OCI-LY7 (cell line): ENCODE data around the gene MROH9. TPM values are rescaled to one million over a fixed set of nuclear protein-coding genes. Genes with fewer than 3 reads are reported as not detected.
"Not testable (repeated sequence)": the region's sequence is repeated elsewhere in the genome, so short reads cannot be mapped to it uniquely, and the experiment has no call there.

ENCODE experiments used
- BruUV-seq: library from RNA; stranded (reverse); fragments of 400-500 nt; replicated peaks from 2 replicates; lab custom pipeline; 2021; lab: Mats Ljungman, UMichigan
- CTCF ChIA-PET: fragments of 300-600 bp; sonication (Branson Sonifier 250); formaldehyde crosslinking; loops from one replicate; lab custom pipeline; 2022; ENCODE audit warnings: antibody characterized with exemption; ENCODE audit not compliant: unreplicated experiment; lab: Charles Lee
- POLR2A ChIA-PET: fragments of 300-600 bp; sonication (Branson Sonifier 250); formaldehyde crosslinking; loops from one replicate; lab custom pipeline; 2022; ENCODE audit warnings: antibody characterized with exemption; lab: Charles Lee
- DNase-seq: peaks from one replicate; pipeline ENCODE4 v3.0.0-alpha.2; 2015; ENCODE audit warnings: low spot score
- H2AFZ ChIP-seq: fragments of 200-600 bp; sonication (generic), shearing (Covaris generic); 2 replicates; pipeline ENCODE4 v1.6.1; 2014; ENCODE audit warnings: mild to moderate bottlenecking, antibody characterized with exemption, low read length, moderate library complexity
- H3K27ac ChIP-seq: fragments of 200-600 bp; sonication (generic); 2 replicates; pipeline ENCODE4 v1.5.1; 2014; ENCODE audit warnings: mixed run types, low read depth, mild to moderate bottlenecking, moderate library complexity, low read length, inconsistent platforms; ENCODE audit not compliant: poor library complexity, severe bottlenecking
- H3K36me3 ChIP-seq: fragments of 200-600 bp; sonication (generic); 2 replicates; pipeline ENCODE4 v1.6.1; 2014; ENCODE audit warnings: mild to moderate bottlenecking, antibody characterized with exemption, low read length, moderate library complexity, mixed read lengths; ENCODE audit not compliant: insufficient read depth
- H3K4me1 ChIP-seq: fragments of 200-600 bp; sonication (generic); 2 replicates; pipeline ENCODE4 v1.5.1; 2014; ENCODE audit warnings: mild to moderate bottlenecking, low read length; ENCODE audit not compliant: insufficient read depth, poor library complexity, severe bottlenecking
- H3K4me2 ChIP-seq: fragments of 200-600 bp; sonication (generic); 2 replicates; pipeline ENCODE4 v1.6.1; 2014; ENCODE audit warnings: mild to moderate bottlenecking, low read length
- H3K4me3 ChIP-seq: fragments of 200-600 bp; sonication (generic); 2 replicates; pipeline ENCODE4 v1.5.1; 2014; ENCODE audit warnings: mild to moderate bottlenecking, low read depth, low read length; ENCODE audit not compliant: poor library complexity, severe bottlenecking
- H3K79me2 ChIP-seq: fragments of 200-600 bp; sonication (generic); 2 replicates; pipeline ENCODE4 v1.6.1; 2016; ENCODE audit warnings: low read depth, mild to moderate bottlenecking, low read length, moderate library complexity, mixed read lengths; ENCODE audit not compliant: insufficient read depth
- H3K9me2 ChIP-seq: fragments of 200-600 bp; sonication (generic); 2 replicates; pipeline ENCODE4 v1.6.1; 2016; ENCODE audit warnings: mild to moderate bottlenecking, low read length, mixed read lengths; ENCODE audit not compliant: insufficient read depth
- H3K9me3 ChIP-seq: fragments of 200-600 bp; sonication (generic); 2 replicates; pipeline ENCODE4 v1.6.1; 2014; ENCODE audit warnings: mild to moderate bottlenecking, mixed run types, low read length, mixed read lengths
- H4K20me1 ChIP-seq: fragments of 200-600 bp; sonication (generic); 2 replicates; pipeline ENCODE4 v1.6.1; 2014; ENCODE audit warnings: mild to moderate bottlenecking, antibody characterized with exemption, low read length, moderate library complexity, mixed read lengths; ENCODE audit not compliant: insufficient read depth
- EZH2phosphoT487 ChIP-seq: fragments of 200-600 bp; sonication (generic); IDR thresholded peaks from 2 replicates; pipeline ENCODE4 v1.6.1; 2018; ENCODE audit warnings: low read depth, borderline replicate concordance, mild to moderate bottlenecking, mixed run types, antibody characterized with exemption, low read length, moderate library complexity, mixed read lengths
- intact Hi-C: fragments of 100-400 bp; cut with micrococcal nuclease; formaldehyde crosslinking; loops from one replicate; pipeline ENCODE4 v1.10.0; 2022; ENCODE audit not compliant: unreplicated experiment
- total RNA-seq, 2 experiments: library from RNA; depleted of rRNA in 1 of 2; stranded (reverse); fragments of >200 nt in 1 of 2; shearing (Covaris generic) in 1 of 2; gene quantifications; 2 replicates each; pipeline ENCODE4 v1.2.3, GENCODE V29; 2014 to 2022
- TF ChIP-seq, protein P1 (sequence below): fragments of 200-600 bp; sonication (generic); conservative IDR thresholded peaks from 2 replicates; pipeline ENCODE4 v1.5.1; 2014; ENCODE audit warnings: mild to moderate bottlenecking, antibody characterized with exemption, low read length, moderate library complexity, mixed read lengths

Gene MROH9
- total RNA-seq, 2 experiments from 2014 or later = not detected

DNA sequence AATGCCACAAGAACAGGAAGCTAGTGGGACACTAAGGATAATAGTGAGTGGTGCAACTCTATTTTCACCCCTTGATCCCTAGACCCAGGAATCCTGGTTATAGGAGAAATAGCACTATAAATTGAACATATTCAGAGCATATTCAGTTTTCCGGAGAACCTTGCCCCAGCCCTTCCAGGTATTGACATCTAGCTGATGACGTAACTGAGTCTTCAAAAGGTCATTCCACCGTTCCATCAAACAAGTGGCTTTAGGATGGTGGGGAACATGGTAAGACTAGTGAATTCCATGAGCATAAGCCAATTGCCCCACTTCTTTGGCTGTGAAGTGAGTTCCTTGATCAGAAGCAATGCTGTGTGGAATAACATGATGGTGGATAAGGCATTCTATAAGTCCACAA, 2.9 kb downstream of the MROH9 start:
- H3K4me3 ChIP-seq = no peak overlapping the region
- no peaks in the 10 kb centered on the region for H3K36me3 ChIP-seq
- DNase-seq = no peak
- no peaks in the 10 kb centered on the region for H3K4me1 ChIP-seq
- ChIA-PET POLR2A (no interaction called here), CTCF (no interaction called here)
- H4K20me1 ChIP-seq = no peaks in the 10 kb centered on the region
- no TSS peak for BruUV-seq
- intact Hi-C loops = no loop called here
- no peak overlapping the region for H3K27ac ChIP-seq
- no peaks in the 10 kb centered on the region for H3K9me2 ChIP-seq
- no peaks in the 10 kb centered on the region for H3K9me3 ChIP-seq
- no peak overlapping the region for H3K4me2 ChIP-seq
- no peaks in the 10 kb centered on the region for H3K79me2 ChIP-seq
- TF ChIP-seq, protein P1, sequence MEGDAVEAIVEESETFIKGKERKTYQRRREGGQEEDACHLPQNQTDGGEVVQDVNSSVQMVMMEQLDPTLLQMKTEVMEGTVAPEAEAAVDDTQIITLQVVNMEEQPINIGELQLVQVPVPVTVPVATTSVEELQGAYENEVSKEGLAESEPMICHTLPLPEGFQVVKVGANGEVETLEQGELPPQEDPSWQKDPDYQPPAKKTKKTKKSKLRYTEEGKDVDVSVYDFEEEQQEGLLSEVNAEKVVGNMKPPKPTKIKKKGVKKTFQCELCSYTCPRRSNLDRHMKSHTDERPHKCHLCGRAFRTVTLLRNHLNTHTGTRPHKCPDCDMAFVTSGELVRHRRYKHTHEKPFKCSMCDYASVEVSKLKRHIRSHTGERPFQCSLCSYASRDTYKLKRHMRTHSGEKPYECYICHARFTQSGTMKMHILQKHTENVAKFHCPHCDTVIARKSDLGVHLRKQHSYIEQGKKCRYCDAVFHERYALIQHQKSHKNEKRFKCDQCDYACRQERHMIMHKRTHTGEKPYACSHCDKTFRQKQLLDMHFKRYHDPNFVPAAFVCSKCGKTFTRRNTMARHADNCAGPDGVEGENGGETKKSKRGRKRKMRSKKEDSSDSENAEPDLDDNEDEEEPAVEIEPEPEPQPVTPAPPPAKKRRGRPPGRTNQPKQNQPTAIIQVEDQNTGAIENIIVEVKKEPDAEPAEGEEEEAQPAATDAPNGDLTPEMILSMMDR = no peak
- no peak for TF ChIP-seq EZH2phosphoT487
- H2AFZ ChIP-seq = no peak overlapping the region

DNA sequence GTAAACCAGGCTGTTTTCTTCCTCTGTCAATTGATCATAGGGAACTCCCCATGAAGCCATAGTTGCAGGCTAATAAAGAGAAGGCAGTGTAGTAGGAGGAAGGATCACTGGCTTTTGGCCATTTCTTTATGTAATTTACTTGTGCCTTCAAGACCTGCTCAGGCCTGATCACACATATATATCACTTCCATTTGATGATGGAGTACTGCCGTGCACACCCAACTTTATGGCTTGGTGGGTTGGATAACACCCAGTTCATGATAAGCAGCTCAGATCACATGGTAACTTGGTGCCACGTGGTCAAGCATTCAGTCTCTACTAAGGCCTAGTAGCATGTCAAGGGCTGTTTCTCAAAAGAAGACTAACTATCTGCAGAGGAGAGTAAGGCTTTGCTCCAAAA, 4.1 kb downstream of the MROH9 start:
- Histone ChIP-seq H3K79me2 (no peaks in the 10 kb centered on the region), H3K4me3 (no peak overlapping the region), H3K9me3 (no peaks in the 10 kb centered on the region), H3K27ac (no peak overlapping the region), H3K9me2 (no peaks in the 10 kb centered on the region), H3K4me1 (no peaks in the 10 kb centered on the region), H3K4me2 (no peak overlapping the region), H4K20me1 (no peaks in the 10 kb centered on the region), H3K36me3 (no peaks in the 10 kb centered on the region), H2AFZ (no peak overlapping the region)
- TF ChIP-seq, protein P1 = no peak
- TF ChIP-seq EZH2phosphoT487 = no peak
- intact Hi-C loops = no loop called here
- no TSS peak for BruUV-seq
- no peak for DNase-seq
- ChIA-PET CTCF (no interaction called here), POLR2A (no interaction called here)

DNA sequence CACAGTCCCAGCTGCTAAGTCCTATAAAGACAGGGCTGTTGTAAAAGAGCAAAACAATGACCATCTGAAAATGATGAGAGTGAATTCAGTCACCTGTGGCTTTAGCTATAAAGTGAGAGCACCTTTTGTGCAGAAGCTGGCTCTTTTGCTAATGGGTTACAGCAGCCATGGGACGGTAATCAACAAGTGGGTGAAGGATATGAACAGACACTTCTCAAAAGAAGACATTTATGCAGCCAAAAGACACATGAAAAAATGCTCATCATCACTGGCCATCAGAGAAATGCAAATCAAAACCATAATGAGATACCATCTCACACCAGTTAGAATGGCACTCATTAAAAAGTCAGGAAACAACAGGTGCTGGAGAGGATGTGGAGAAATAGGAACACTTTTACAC, 16.4 kb downstream of the MROH9 start:
- not testable (repeated sequence) for H3K4me2 ChIP-seq

More for the DNA sequence above, 16.4 kb downstream of the MROH9 start:
- POLR2A ChIA-PET, H3K36me3 ChIP-seq, H2AFZ ChIP-seq, H3K9me2 ChIP-seq, H3K4me1 ChIP-seq, H3K79me2 ChIP-seq, DNase-seq, H3K27ac ChIP-seq, intact Hi-C loops, H4K20me1 ChIP-seq, CTCF ChIA-PET, BruUV-seq, H3K9me3 ChIP-seq, H3K4me3 ChIP-seq: not testable (repeated sequence)
